Measurements from ENCODE around the gene CELSR1. TPM values are rescaled to one million over a fixed set of nuclear protein-coding genes. Genes with fewer than 3 reads are reported as not detected.

The CELSR1 gene
- total RNA-seq, 1 experiment from 2014 or later = 30.7 TPM

GRCh38 chr22:46483353-46483752 lies 54.1 kb downstream of the CELSR1 start:
- peaks cover 5% of the 10 kb centered on the region for H3K4me1 ChIP-seq (ENCODE audit: control insufficient read depth, insufficient read depth, low read length)
- TF ChIP-seq TCF7L2 (IDR thresholded peaks at IDR 0.05; ENCODE audit: low read depth, low read length) (no peak), POLR2AphosphoS5 (IDR thresholded peaks at IDR 0.05; ENCODE audit: low read depth, low read length) (no peak)
- CTCF ChIA-PET = no interaction called here
- H3K4me3 ChIP-seq (ENCODE audit: low read depth in 2 of 2, low read length in 2 of 2) = no peak overlapping the region
- in situ Hi-C loops (cut with HindIII; ENCODE audit: low pct_unique_long_range_greater_than_20kb, low sequenced_read_pairs) = no loop called here
- DNase-seq (ENCODE audit: low read depth, low spot score) (no peak), ATAC-seq (no peak)
- H3K27me3 ChIP-seq (ENCODE audit: control insufficient read depth, insufficient read depth, low read length) = no peaks in the 10 kb centered on the region
- intact Hi-C loops (cut with micrococcal nuclease; ENCODE audit: unreplicated experiment) = no loop called here
- H3K9me3 ChIP-seq (ENCODE audit: control insufficient read depth, insufficient read depth, low read depth, low read length) = no peaks in the 10 kb centered on the region
- no peak overlapping the region for H3K27ac ChIP-seq (ENCODE audit: low read length)
- no peaks in the 10 kb centered on the region for H3K36me3 ChIP-seq (ENCODE audit: control insufficient read depth, insufficient read depth, low read length)
- no TSS peak for BruUV-seq (replicated peaks)
- POLR2A ChIA-PET = no interaction called here

GRCh38 chr22:46482056-46482675 lies 55.3 kb downstream of the CELSR1 start:
- Histone ChIP-seq H3K27me3 (ENCODE audit: control insufficient read depth, insufficient read depth, low read length) (no peaks in the 10 kb centered on the region), H3K27ac (ENCODE audit: low read length) (no peak overlapping the region)
- ATAC-seq = no peak

More at GRCh38 chr22:46482056-46482675, 55.3 kb downstream of the CELSR1 start:
- Histone ChIP-seq H3K4me1 (ENCODE audit: control insufficient read depth, insufficient read depth, low read length) (no peaks in the 10 kb centered on the region), H3K9me3 (ENCODE audit: control insufficient read depth, insufficient read depth, low read depth, low read length) (no peaks in the 10 kb centered on the region), H3K36me3 (ENCODE audit: control insufficient read depth, insufficient read depth, low read length) (no peaks in the 10 kb centered on the region), H3K4me3 (ENCODE audit: low read depth in 2 of 2, low read length in 2 of 2) (no peak overlapping the region)
- intact Hi-C loops (cut with micrococcal nuclease; ENCODE audit: unreplicated experiment) (no loop called here), in situ Hi-C loops (cut with HindIII; ENCODE audit: low pct_unique_long_range_greater_than_20kb, low sequenced_read_pairs) (no loop called here)
- no peak for TF ChIP-seq REST (IDR thresholded peaks at IDR 0.05; ENCODE audit: insufficient read depth in 1 of 2, low read depth in 2 of 2, low read length in 1 of 2)
- no peak for TF ChIP-seq SIN3A (IDR thresholded peaks at IDR 0.05; ENCODE audit: borderline replicate concordance, insufficient read depth, low read depth, low read length)
- no peak for TF ChIP-seq CTCF (IDR thresholded peaks at IDR 0.05)
- no peak for TF ChIP-seq TCF7L2 (IDR thresholded peaks at IDR 0.05; ENCODE audit: low read depth, low read length)
- no peak for TF ChIP-seq POLR2AphosphoS5 (IDR thresholded peaks at IDR 0.05; ENCODE audit: low read depth, low read length)
- DNase-seq (ENCODE audit: low read depth, low spot score) = no peak
- POLR2A ChIA-PET = no interaction called here
- CTCF ChIA-PET = interaction anchor here (0.7 kb wide), 1 partner anchor 114 kb away, joined by 4 read pairs; no protein-coding TSS in a partner anchor
- no TSS peak for BruUV-seq (replicated peaks)
